Astrocyte (in vitro differentiated cells and primary cell): ENCODE results near the gene CCDC81. TPM values are rescaled to one million over a fixed set of nuclear protein-coding genes. Genes with fewer than 3 reads are reported as not detected.

Experiments
- DNase-seq: peaks from one replicate; pipeline ENCODE4 v3.0.0-alpha.2; 2010; ENCODE audit warnings: low read depth
- FAIRE-seq: peaks from 2 replicates; lab custom pipeline; 2011; peaks lifted over from hg19 to GRCh38; lab: Jason Lieb, UNC
- H2AFZ ChIP-seq: 2 replicates; pipeline ENCODE4 v1.6.0; 2012; ENCODE audit warnings: low read depth, low read length, inconsistent platforms
- H3K27ac ChIP-seq: 2 replicates; pipeline ENCODE4 v1.5.1; 2011; ENCODE audit warnings: low read depth, low read length, inconsistent platforms
- H3K27me3 ChIP-seq: 2 replicates; pipeline ENCODE4 v1.6.0; 2011; ENCODE audit warnings: low read length, inconsistent platforms; ENCODE audit not compliant: insufficient read depth
- H3K36me3 ChIP-seq: 2 replicates; pipeline ENCODE4 v1.5.1; 2011; ENCODE audit warnings: low read length, inconsistent platforms; ENCODE audit not compliant: insufficient read depth
- H3K4me1 ChIP-seq: 2 replicates; pipeline ENCODE4 v1.5.1; 2011; ENCODE audit warnings: low read length, inconsistent platforms; ENCODE audit not compliant: insufficient read depth
- H3K4me2 ChIP-seq: 2 replicates; pipeline ENCODE4 v1.6.0; 2012; ENCODE audit warnings: low read length, inconsistent platforms
- H3K4me3 ChIP-seq: 2 replicates; pipeline ENCODE4 v1.5.1; 2011; ENCODE audit warnings: low read depth, mild to moderate bottlenecking, low read length, inconsistent platforms; ENCODE audit not compliant: insufficient read depth
- H3K79me2 ChIP-seq: 2 replicates; pipeline ENCODE4 v1.6.0; 2012; ENCODE audit warnings: mild to moderate bottlenecking, low read length, inconsistent platforms; ENCODE audit not compliant: insufficient read depth
- H3K9ac ChIP-seq: 2 replicates; pipeline ENCODE4 v1.6.0; 2012; ENCODE audit warnings: mild to moderate bottlenecking, low read length, inconsistent platforms
- H3K9me3 ChIP-seq: 2 replicates; pipeline ENCODE4 v1.5.1; 2012; ENCODE audit warnings: low read depth, mild to moderate bottlenecking, low read length, inconsistent platforms; ENCODE audit not compliant: insufficient read depth
- H4K20me1 ChIP-seq: 2 replicates; pipeline ENCODE4 v1.6.0; 2012; ENCODE audit warnings: low read length, inconsistent platforms; ENCODE audit not compliant: insufficient read depth
- H3K27ac Mint-ChIP-seq: one replicate; pipeline ENCODE4 v1.8.0; 2021; ENCODE audit warnings: mild to moderate bottlenecking, mixed read lengths; ENCODE audit not compliant: unreplicated experiment
- H3K27me3 Mint-ChIP-seq: one replicate; pipeline ENCODE4 v1.8.0; 2021; ENCODE audit warnings: low read depth, mixed read lengths; ENCODE audit not compliant: unreplicated experiment
- H3K36me3 Mint-ChIP-seq: one replicate; pipeline ENCODE4 v1.8.0; 2021; ENCODE audit warnings: low read depth, mixed read lengths; ENCODE audit not compliant: unreplicated experiment
- H3K4me1 Mint-ChIP-seq: one replicate; pipeline ENCODE4 v1.8.0; 2021; ENCODE audit warnings: low read depth, mixed read lengths; ENCODE audit not compliant: unreplicated experiment
- H3K4me3 Mint-ChIP-seq: one replicate; pipeline ENCODE4 v1.8.0; 2021; ENCODE audit warnings: mild to moderate bottlenecking, moderate library complexity, mixed read lengths; ENCODE audit not compliant: unreplicated experiment
- H3K9me3 Mint-ChIP-seq: one replicate; pipeline ENCODE4 v1.8.0; 2021; ENCODE audit warnings: mild to moderate bottlenecking, mixed read lengths; ENCODE audit not compliant: unreplicated experiment
- CTCF ChIP-seq: IDR thresholded peaks from 2 replicates; pipeline ENCODE4 v1.5.1; 2011; ENCODE audit warnings: low read depth, mild to moderate bottlenecking, inconsistent platforms, low read length, moderate library complexity; ENCODE audit not compliant: insufficient read depth
- EZH2 ChIP-seq: IDR thresholded peaks from 2 replicates; pipeline ENCODE4 v1.6.1; 2012; ENCODE audit warnings: mild to moderate bottlenecking, low read length, inconsistent platforms; ENCODE audit not compliant: insufficient read depth
- total RNA-seq: library from RNA; stranded (reverse); gene quantifications from 2 replicates; pipeline ENCODE4 v1.2.1, GENCODE V29; 2021

The CCDC81 gene
- total RNA-seq, 1 donor from 2014 or later, result 4.3 TPM

- peaks cover 6% of the 10 kb centered on the region for H3K4me1 ChIP-seq
- DNase-seq (no peak), FAIRE-seq (no peak)
- H3K9ac ChIP-seq, result no peak overlapping the region
- H3K36me3 Mint-ChIP-seq, result no peaks in the 10 kb centered on the region
- H3K36me3 ChIP-seq, result no peaks in the 10 kb centered on the region
- no peaks in the 10 kb centered on the region for H3K27me3 Mint-ChIP-seq
- H3K4me3 ChIP-seq, result no peak overlapping the region
- no peak for TF ChIP-seq EZH2
- TF ChIP-seq CTCF, result no peak
- no peaks in the 10 kb centered on the region for H3K9me3 ChIP-seq
- no peak overlapping the region for H2AFZ ChIP-seq
- H3K9me3 Mint-ChIP-seq, result peaks cover 4% of the 10 kb centered on the region
- H3K4me2 ChIP-seq, result no peak overlapping the region
- H3K4me3 Mint-ChIP-seq, result no peak overlapping the region
- no peak overlapping the region for H3K27ac ChIP-seq
- no peaks in the 10 kb centered on the region for H4K20me1 ChIP-seq
- no peak overlapping the region for H3K27ac Mint-ChIP-seq
- no peaks in the 10 kb centered on the region for H3K27me3 ChIP-seq
- H3K79me2 ChIP-seq, result no peaks in the 10 kb centered on the region
- H3K4me1 Mint-ChIP-seq, result peaks cover 4% of the 10 kb centered on the region
These were observed 3.3 kb downstream of the CCDC81 start for GRCh38 chr11:86377972-86378371.

- Histone ChIP-seq H3K4me1 (no peaks in the 10 kb centered on the region), H3K79me2 (no peaks in the 10 kb centered on the region), H3K4me2 (no peak overlapping the region), H3K9ac (no peak overlapping the region), H3K36me3 (no peaks in the 10 kb centered on the region), H3K4me3 (no peak overlapping the region), H2AFZ (no peak overlapping the region), H4K20me1 (no peaks in the 10 kb centered on the region), H3K27me3 (no peaks in the 10 kb centered on the region), H3K27ac (no peak overlapping the region), H3K9me3 (no peaks in the 10 kb centered on the region)
- no peak overlapping the region for H3K4me3 Mint-ChIP-seq
- H3K27ac Mint-ChIP-seq, result no peak overlapping the region
- H3K9me3 Mint-ChIP-seq, result peaks cover 4% of the 10 kb centered on the region
- H3K4me1 Mint-ChIP-seq, result peaks cover 1% of the 10 kb centered on the region
- DNase-seq (no peak), FAIRE-seq (no peak)
- H3K27me3 Mint-ChIP-seq, result no peaks in the 10 kb centered on the region
- TF ChIP-seq CTCF (no peak), EZH2 (no peak)
- no peaks in the 10 kb centered on the region for H3K36me3 Mint-ChIP-seq
These were observed 5.8 kb downstream of the CCDC81 start for GRCh38 chr11:86380295-86381059.
